GM13977 (cell line): Measurements from ENCODE around the gene MYO1C.

Source experiments
- DNase-seq: peaks from one replicate; pipeline ENCODE4 v3.0.0; 2012; ENCODE audit warnings: low spot score
- in situ Hi-C: fragments of 300-500 bp; cut with MboI; formaldehyde crosslinking; loops from one replicate; pipeline ENCODE4 v1.12.0; 2022; ENCODE audit warnings: low sequenced_read_pairs, low pct_unique_long_range_greater_than_20kb, mixed read lengths, inconsistent platforms; ENCODE audit not compliant: unreplicated experiment
- TF ChIP-seq, protein P1 (sequence below): IDR thresholded peaks from 2 replicates; pipeline ENCODE4 v1.5.1; 2012; ENCODE audit warnings: mild to moderate bottlenecking, control low read depth; ENCODE audit not compliant: insufficient read depth; ENCODE audit errors: extremely low read depth, missing control alignments

MYO1C gene

DNA sequence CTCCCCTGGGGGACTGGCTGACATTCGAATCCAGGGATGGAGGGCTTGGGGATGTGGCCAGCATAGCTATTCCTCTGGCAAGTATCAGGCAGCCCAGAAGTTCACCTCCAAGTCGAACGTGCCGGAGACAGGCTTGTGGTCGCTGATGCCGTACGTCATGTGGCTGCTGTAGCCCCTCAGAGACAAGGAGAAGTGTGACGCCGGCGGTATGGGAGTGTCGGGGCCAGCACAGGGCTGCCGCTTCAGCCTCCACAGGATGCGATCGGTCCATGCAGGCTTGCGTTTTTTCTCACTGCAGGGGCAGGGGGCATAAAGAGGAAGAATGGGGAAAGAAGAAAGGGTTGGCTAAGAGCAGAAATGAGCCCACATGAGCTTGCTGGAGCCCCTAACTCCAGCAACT lies 5.3 kb upstream of the MYO1C start:
- no peak for DNase-seq
- in situ Hi-C loops = no loop called here
- TF ChIP-seq, protein P1, sequence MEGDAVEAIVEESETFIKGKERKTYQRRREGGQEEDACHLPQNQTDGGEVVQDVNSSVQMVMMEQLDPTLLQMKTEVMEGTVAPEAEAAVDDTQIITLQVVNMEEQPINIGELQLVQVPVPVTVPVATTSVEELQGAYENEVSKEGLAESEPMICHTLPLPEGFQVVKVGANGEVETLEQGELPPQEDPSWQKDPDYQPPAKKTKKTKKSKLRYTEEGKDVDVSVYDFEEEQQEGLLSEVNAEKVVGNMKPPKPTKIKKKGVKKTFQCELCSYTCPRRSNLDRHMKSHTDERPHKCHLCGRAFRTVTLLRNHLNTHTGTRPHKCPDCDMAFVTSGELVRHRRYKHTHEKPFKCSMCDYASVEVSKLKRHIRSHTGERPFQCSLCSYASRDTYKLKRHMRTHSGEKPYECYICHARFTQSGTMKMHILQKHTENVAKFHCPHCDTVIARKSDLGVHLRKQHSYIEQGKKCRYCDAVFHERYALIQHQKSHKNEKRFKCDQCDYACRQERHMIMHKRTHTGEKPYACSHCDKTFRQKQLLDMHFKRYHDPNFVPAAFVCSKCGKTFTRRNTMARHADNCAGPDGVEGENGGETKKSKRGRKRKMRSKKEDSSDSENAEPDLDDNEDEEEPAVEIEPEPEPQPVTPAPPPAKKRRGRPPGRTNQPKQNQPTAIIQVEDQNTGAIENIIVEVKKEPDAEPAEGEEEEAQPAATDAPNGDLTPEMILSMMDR = no peak

DNA sequence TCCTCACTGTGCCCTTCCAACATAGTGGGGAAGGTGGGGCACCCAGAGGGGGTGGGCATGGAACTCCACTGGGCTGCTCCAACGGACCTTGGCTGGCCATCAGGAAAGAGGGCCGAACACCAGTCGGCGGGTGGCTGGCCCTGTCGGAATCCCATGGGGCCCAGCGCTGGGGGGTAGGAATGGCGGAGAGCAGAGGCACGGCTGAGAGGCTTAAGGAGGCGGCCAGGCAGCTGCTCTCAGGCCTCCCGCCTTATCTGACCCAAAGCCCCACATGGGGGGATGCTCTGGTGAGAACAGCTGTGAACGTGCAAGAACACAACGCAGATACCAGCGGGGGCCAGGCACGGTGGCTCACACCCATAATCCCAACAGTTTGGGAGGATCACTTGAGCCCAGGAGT lies 4.4 kb upstream of the MYO1C start:
- DNase-seq = no peak
- in situ Hi-C loops = no loop called here
- TF ChIP-seq, protein P1 = no peak

DNA sequence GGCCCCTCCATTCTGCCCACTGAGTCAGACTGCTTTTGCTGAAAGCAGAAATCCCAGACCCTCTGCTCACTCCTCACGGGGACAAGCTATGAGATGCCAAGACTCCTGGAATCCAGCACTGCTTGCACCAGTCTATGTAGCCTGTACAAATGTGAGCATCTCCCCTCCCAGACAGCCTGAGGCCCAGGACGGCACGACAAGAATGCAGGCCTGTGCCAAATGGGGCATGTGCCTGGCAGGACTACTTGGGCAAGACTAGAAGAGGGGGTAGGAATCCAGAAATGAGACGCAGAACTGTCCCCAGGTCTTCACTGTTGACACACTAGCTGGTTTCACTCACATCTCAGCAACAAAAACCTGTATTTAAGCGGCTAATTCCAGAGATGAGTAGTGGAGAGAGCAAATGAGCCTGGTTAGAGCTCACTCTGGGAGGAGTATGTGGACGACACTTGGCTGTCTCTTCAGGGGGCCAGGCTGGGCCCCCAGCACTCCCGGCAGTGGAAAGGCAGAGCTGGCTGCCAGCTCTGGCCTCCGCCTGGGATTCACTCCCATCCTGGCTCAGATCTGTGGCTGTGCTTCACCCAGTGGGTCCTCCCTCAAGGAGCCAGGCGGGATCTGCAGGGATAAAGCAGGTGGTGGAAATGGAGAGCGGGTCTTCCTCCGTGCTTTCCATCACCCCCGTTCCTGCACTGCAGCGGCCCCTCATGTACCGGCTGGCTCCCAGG lies 2.9 kb upstream of the MYO1C start:
- DNase-seq = no peak
- in situ Hi-C loops = no loop called here
- TF ChIP-seq, protein P1 = no peak

DNA sequence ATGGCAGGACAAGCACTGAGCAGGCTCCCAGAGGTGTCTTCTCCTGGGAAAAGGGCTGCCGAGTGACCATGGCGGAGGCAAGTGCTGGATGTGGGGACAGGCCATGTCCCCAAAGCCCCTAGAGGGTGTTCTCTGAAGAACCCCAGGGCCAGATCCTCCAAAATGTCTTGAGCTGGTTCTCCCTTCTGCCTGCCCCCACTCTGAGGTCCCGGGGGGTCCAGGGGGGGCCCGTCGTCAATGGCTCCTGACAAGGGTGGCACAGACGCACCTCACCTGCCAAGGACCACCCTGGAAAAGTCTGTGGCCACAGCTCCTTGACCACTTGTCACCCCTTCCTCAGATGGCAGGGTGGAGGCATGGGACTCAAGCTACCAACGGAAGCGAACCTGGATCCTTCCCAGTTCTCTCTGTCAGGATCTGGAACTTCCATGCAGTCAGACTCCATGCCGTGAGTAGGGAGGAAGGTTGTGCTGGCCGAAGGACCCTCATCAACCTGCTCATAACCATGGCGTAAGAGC lies 2.3 kb upstream of the MYO1C start:
- in situ Hi-C loops = no loop called here
- DNase-seq = no peak
- TF ChIP-seq, protein P1 = no peak

DNA sequence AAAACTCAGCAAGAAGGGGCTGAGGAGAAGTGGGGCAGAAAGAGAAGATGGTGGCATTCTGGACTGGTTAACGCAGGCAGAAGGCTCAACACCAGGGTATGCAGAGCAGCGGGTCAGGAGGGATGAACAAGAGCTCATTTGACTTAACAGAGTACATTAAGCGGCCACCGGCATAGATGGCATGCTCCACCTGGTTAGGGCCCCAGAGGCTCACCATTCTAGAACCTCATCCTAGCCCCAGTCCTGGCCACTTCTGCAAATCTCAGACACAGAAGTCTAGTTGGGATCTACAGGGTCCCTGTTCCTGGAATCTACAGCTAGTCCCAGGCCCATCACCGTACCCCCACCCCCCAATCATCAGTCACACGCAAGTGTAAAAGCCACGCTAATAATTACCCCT lies 1.7 kb upstream of the MYO1C start:
- no peak for DNase-seq
- TF ChIP-seq, protein P1 = no peak
- in situ Hi-C loops = no loop called here

DNA sequence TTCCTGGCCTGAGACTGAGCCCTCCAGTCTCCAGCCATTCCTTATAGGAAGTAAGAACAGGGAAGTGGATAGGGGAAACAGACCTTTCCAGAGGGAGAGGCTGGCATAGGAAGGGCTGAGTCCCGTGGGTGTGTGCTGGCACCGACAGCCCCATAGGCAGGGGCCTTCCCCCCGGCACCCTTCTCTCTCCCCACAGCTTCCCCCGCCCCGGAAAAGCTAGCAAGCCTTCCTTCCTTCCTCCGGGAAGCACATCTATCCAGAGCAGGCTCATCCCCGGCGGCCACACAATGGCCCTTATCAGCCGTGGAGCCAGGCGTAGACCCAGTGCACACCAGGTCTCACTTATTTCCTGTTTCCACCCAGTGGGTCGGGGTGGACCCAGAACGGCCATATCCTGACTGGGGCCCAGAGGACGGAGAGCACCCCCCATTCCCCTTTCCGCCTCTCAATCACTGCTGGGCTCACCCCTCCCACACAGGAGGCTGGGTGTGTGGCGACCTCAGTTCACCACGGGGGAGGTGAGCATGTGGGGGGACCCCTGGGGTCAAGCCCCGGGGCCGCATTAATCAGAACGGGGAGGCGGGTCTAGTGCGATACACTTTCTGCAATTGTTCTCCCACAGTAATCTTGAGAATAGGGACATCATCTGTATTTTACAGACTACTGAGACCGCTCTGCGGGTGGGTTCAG lies 950 bp upstream of the MYO1C start:
- TF ChIP-seq, protein P1 = no peak
- in situ Hi-C loops = no loop called here
- no peak for DNase-seq
